Peyer's patch (tissue), 4 donors: ENCODE measurements around the gene CARD18. TPM values are rescaled to one million over a fixed set of nuclear protein-coding genes. Genes with fewer than 3 reads are reported as not detected.

ENCODE experiments used
- DNase-seq, 3 donors: peaks; one replicate each; pipeline ENCODE4 v3.0.0-alpha.2; 2017 to 2019
- H3K27ac ChIP-seq, 4 donors: fragments of 200-600 bp; sonication (generic); one replicate each; pipeline ENCODE4 v1.5.1; 2016 to 2019
- H3K27me3 ChIP-seq, 2 donors: fragments of 200-600 bp; sonication (generic); one replicate each; pipeline ENCODE4 v1.5.1; 2019
- H3K36me3 ChIP-seq, 3 donors: fragments of 200-600 bp; sonication (generic); one replicate each; pipeline ENCODE4 v1.5.1; 2016 to 2019
- H3K4me1 ChIP-seq, 4 donors: fragments of 200-600 bp; sonication (generic); one replicate each; pipeline ENCODE4 v1.5.1; 2016 to 2019
- H3K4me3 ChIP-seq, 4 donors: fragments of 200-600 bp; sonication (generic); 1 replicate in 3 of 4; 2 replicates in 1 of 4; pipeline ENCODE4 v1.5.1; 2016 to 2019; ENCODE audit warnings: mild to moderate bottlenecking in 1 of 4
- H3K9me3 ChIP-seq, 4 donors: fragments of 200-600 bp; sonication (generic); one replicate each; pipeline ENCODE4 v1.5.1; 2016 to 2019; ENCODE audit warnings: mild to moderate bottlenecking in 1 of 4
- POLR2A ChIP-seq, 2 donors: fragments of 450-650 bp; IDR thresholded peaks; one replicate each; pipeline ENCODE4 v1.5.1; 2017; ENCODE audit warnings: antibody characterized with exemption in 2 of 2, mild to moderate bottlenecking in 2 of 2, moderate library complexity in 2 of 2
- total RNA-seq, 4 donors: library from RNA; depleted of rRNA; stranded (reverse); fragments of >200 nt; gene quantifications; one replicate each; pipeline ENCODE4 v1.1.0, GENCODE V29; 2016
- TF ChIP-seq, protein P1 (sequence below), 6 experiments: fragments of 450-650 bp in 4 of 6; fragments of 200-600 bp in 2 of 6; sonication (generic) in 1 of 6; IDR thresholded peaks; one replicate each; pipeline ENCODE4 v1.5.1; 2017 to 2019; ENCODE audit warnings: antibody characterized with exemption in 6 of 6, mild to moderate bottlenecking in 3 of 6, moderate library complexity in 1 of 6

The CARD18 gene
- total RNA-seq, 4 donors from 2014 or later: not detected

DNA sequence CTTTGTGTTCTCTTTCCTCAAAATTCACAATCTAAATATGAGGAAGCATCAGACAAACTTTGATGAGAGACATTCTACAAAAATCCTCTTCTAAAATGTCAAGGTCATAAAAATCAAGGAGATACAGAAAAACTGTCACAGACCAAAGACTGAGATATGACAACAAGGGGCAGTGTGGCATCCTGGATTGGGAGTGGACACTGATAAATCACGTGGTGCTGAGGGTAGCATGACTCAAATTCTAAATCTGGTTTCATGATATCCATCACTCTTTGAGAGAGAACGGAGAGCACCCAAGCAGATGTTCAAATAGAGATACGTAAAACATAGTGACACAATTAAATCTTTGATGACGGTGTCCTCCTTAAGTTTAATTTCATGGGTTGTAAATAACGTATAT lies 13.0 kb upstream of the CARD18 start:
- DNase-seq: no peak
- Histone ChIP-seq H3K4me1 (no peaks in the 10 kb centered on the region), H3K9me3 (no peaks in the 10 kb centered on the region), H3K4me3 (no peak overlapping the region), H3K27me3 (no peaks in the 10 kb centered on the region), H3K36me3 (no peaks in the 10 kb centered on the region), H3K27ac (no peak overlapping the region)
- TF ChIP-seq, protein P1, sequence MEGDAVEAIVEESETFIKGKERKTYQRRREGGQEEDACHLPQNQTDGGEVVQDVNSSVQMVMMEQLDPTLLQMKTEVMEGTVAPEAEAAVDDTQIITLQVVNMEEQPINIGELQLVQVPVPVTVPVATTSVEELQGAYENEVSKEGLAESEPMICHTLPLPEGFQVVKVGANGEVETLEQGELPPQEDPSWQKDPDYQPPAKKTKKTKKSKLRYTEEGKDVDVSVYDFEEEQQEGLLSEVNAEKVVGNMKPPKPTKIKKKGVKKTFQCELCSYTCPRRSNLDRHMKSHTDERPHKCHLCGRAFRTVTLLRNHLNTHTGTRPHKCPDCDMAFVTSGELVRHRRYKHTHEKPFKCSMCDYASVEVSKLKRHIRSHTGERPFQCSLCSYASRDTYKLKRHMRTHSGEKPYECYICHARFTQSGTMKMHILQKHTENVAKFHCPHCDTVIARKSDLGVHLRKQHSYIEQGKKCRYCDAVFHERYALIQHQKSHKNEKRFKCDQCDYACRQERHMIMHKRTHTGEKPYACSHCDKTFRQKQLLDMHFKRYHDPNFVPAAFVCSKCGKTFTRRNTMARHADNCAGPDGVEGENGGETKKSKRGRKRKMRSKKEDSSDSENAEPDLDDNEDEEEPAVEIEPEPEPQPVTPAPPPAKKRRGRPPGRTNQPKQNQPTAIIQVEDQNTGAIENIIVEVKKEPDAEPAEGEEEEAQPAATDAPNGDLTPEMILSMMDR (IDR thresholded peaks at IDR 0.05): no peak
- TF ChIP-seq POLR2A (IDR thresholded peaks at IDR 0.05): no peak

DNA sequence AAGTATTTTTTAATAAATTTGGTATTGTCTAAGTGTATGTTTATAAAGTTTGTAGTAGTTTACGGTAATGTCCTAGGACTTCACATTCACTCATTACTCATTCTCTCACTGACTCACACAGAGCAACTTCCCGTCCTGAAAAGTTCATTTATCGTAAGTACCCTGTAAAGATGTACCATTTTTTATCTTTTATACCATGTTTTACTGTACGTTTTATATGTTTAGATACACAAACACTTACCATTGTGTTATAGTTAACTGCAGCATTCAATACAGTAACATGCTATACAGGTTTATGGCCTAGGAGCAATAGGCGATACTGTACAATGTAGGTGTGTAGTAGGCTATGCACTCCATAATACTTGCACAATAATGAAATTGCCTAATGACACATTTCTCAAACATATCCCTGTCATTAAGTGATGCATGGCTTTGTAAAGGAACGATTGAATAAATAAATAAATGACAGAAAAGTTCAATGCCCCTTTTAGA lies 12.5 kb upstream of the CARD18 start:
- DNase-seq: no peak
- no peak for TF ChIP-seq POLR2A (IDR thresholded peaks at IDR 0.05)
- TF ChIP-seq, protein P1 (IDR thresholded peaks at IDR 0.05): no peak
- Histone ChIP-seq H3K4me1 (no peaks in the 10 kb centered on the region), H3K36me3 (no peaks in the 10 kb centered on the region), H3K4me3 (no peak overlapping the region), H3K27ac (no peak overlapping the region), H3K9me3 (no peaks in the 10 kb centered on the region), H3K27me3 (no peaks in the 10 kb centered on the region)

- no peaks in the 10 kb centered on the region for H3K4me1 ChIP-seq
- TF ChIP-seq POLR2A (IDR thresholded peaks at IDR 0.05): no peak
- TF ChIP-seq, protein P1 (IDR thresholded peaks at IDR 0.05): no peak
- no peaks in the 10 kb centered on the region for H3K9me3 ChIP-seq
- H3K4me3 ChIP-seq: no peak overlapping the region
- H3K27me3 ChIP-seq: no peaks in the 10 kb centered on the region
- no peaks in the 10 kb centered on the region for H3K36me3 ChIP-seq
- DNase-seq: no peak
- H3K27ac ChIP-seq: no peak overlapping the region
Observed at GRCh38 chr11:105149477-105149876, 9.9 kb upstream of the CARD18 start.

GRCh38 chr11:105148241-105148640 lies 8.7 kb upstream of the CARD18 start:
- H3K4me1 ChIP-seq: no peaks in the 10 kb centered on the region
- TF ChIP-seq, protein P1 (IDR thresholded peaks at IDR 0.05): no peak
- no peak for TF ChIP-seq POLR2A (IDR thresholded peaks at IDR 0.05)
- DNase-seq: no peak
- no peak overlapping the region for H3K27ac ChIP-seq
- no peak overlapping the region for H3K4me3 ChIP-seq
- no peaks in the 10 kb centered on the region for H3K9me3 ChIP-seq
- H3K27me3 ChIP-seq: no peaks in the 10 kb centered on the region
- no peaks in the 10 kb centered on the region for H3K36me3 ChIP-seq

DNA sequence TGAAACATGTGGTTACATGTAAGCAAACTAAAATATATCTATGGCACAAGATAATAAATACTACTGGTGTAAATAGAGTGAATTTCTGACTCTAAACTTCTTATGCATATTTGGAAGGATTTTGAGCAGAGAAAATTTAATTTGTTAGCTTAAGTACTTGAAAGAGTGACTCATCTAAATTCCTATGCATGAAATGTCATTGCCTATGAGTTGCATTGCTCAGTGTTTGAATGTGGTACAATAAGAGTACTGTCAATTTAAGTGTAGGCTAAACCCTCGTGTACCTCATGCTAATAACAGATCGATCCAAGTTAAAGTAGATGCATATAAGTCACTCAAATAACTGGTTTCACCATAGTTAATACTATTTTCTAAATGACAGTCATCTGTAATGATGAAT lies 5.3 kb upstream of the CARD18 start:
- Histone ChIP-seq H3K9me3 (no peaks in the 10 kb centered on the region), H3K4me1 (no peaks in the 10 kb centered on the region), H3K36me3 (no peaks in the 10 kb centered on the region), H3K27me3 (no peaks in the 10 kb centered on the region), H3K27ac (no peak overlapping the region), H3K4me3 (no peak overlapping the region)
- no peak for DNase-seq
- TF ChIP-seq, protein P1 (IDR thresholded peaks at IDR 0.05): no peak
- no peak for TF ChIP-seq POLR2A (IDR thresholded peaks at IDR 0.05)

- TF ChIP-seq POLR2A (IDR thresholded peaks at IDR 0.05): no peak
- TF ChIP-seq, protein P1 (IDR thresholded peaks at IDR 0.05): no peak
- Histone ChIP-seq H3K27me3 (no peaks in the 10 kb centered on the region), H3K27ac (no peak overlapping the region), H3K4me1 (no peaks in the 10 kb centered on the region), H3K4me3 (no peak overlapping the region), H3K36me3 (no peaks in the 10 kb centered on the region), H3K9me3 (no peaks in the 10 kb centered on the region)
- no peak for DNase-seq
Observed at GRCh38 chr11:105142167-105142566, 2.6 kb upstream of the CARD18 start.
